ENCODE measurements around the gene SLC2A8.

Gene SLC2A8

GRCh38 chr9:127396808-127397645 is at the start of gene SLC2A8:
Gene SLC2A8 (plus strand): TSS chr9:127397169. CDS start chr9:127397231, 62 bp downstream.
- peak; percentile 99 for DNase-seq

DNA sequence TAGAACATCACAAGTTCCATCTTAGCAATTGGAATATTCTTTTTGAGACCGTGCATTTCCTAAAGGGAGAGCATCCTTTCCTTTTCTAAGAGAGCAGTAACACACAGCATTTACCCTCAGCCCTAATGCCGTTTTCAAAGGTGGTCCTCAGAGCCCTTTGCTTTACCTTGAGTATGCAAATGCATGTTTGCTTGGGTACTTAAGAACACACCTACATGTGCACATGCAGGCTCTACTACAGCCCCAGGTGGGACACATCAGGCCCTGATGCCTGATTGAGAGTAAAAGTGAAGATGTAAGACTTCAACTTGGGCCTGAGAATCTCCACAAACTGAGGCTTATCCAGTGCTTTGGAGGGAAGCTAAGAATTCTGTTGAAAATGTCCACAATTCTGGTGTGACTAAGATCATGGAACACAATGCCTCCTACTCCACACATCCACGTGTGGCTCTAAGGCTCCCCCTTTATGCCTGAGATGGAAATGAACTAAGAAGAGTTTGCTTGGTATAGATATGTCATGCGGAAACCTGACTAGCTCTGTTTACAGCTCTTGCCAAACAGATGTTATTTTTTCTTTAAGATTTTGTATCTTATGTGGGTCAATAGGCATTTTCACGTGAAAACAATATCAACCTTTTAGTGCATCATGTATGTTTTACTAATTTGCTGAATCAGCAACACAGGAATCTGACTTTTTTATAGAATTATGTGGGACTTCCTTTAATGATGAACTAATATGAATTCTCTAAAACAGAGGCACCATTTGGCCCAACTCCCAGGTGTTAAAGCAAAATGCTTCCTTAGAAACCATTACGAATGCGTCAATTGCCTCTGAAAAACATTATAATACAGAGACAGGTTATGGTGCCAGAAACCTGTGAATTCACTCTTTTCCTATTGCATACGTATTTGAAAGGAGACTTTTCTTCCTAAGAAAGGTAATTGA is 48.9 kb upstream of the SLC2A8 start:
- no peak for DNase-seq

DNA sequence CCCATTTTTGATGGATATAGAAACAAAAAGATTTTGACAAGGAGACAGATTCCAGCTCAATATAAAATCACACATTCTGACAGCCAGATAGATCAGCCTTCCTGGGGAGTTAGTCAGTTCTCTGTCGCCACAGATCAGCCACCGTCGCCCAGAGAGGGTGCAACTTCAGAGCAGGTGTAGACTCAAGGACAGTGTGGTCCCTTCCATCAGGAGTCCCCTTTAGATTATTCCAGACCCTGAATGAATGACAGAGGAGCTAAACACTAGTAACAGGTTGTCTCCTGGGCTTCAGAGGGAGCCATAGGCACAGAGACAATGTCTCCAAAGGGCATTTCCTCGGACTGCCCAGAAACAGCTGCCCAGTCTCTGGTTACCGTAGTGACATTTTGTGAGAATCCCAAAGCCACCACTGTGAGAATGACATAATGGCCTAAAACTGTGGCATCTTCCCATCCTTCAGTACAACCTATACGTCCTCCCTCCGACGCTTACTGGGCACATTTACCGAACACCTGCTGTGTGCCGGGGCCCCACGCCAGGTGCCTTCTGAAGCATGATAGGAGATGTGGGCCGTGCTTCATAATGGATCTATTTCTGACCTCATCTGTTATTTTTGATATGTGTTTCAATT is 47.4 kb upstream of the SLC2A8 start:
- DNase-seq, result peak; percentile 29

GRCh38 chr9:127351182-127352166 is 45.5 kb upstream of the SLC2A8 start:
- no peak for DNase-seq

GRCh38 chr9:127353882-127354281 is 43.1 kb upstream of the SLC2A8 start:
- no peak for DNase-seq

- no peak for DNase-seq
Measured at GRCh38 chr9:127356906-127357305, 40.1 kb upstream of the SLC2A8 start.

- DNase-seq, result no peak
Measured at GRCh38 chr9:127358023-127358535, 38.9 kb upstream of the SLC2A8 start.

GRCh38 chr9:127358770-127359169 is 38.2 kb upstream of the SLC2A8 start:
- DNase-seq, result no peak

DNA sequence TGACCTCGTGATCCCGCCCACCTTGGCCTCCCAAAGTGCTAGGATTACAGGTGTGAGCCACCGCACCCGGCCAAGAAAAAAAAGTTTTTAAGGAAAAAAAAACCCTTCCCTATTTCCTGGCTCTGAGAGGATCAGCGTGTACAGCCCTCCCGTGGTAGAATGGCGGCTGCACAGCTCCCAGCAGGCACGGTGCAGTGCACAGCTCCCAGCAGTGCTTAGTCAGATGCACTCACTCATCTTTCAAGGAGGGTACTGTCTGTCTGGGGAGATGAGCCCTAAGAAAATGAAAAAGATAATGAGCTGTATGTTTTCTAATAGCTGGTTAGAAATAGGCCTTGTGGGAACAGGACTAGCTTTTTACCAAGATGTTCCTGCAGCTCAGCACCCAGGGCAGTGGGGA is 36.7 kb upstream of the SLC2A8 start:
- DNase-seq, result no peak

DNA sequence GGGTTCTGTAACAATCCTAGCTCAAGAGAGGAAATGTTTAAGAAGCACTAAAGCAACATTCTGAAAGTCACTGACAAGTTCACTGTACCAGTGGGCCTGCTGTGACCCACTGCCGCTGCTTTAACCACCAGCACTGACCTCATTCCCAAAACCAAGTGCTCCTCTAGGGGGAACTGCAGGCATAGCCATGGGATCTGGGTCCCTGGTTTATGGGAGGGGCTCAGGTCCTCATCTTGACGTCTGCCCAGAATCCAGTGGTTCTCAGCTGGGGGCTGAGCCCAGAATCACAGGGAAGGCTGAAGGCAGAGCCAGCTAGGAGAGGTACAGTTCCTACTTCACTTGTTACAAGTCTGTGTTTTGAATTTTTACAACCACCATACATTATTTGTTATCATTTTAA is 36.1 kb upstream of the SLC2A8 start:
- no peak for DNase-seq

DNA sequence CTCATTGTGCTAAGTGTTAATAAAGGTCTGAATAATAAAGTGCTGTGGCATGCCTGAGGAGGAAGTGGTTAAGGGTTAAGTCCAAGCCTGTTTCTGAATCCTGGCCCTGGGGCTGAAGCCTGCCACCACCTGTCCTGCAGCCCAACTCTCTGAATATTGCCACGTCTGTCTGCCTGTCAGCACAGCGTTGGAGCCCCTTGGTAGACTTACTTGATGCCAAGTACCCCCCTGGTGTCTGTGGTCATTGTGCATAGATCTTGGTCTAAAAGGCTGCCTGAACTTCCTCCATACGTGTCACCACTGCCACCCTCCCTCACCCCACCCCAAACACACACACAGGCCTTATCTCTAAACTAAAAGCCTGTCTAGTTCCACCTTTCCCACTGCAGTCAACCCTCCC is 35.4 kb upstream of the SLC2A8 start:
- DNase-seq, result no peak

- no peak for DNase-seq
Measured at GRCh38 chr9:127362829-127363228, 34.1 kb upstream of the SLC2A8 start.

- no peak for DNase-seq
Measured at GRCh38 chr9:127365461-127365860, 31.5 kb upstream of the SLC2A8 start.

- DNase-seq, result no peak
Measured at GRCh38 chr9:127366594-127366993, 30.4 kb upstream of the SLC2A8 start.

DNA sequence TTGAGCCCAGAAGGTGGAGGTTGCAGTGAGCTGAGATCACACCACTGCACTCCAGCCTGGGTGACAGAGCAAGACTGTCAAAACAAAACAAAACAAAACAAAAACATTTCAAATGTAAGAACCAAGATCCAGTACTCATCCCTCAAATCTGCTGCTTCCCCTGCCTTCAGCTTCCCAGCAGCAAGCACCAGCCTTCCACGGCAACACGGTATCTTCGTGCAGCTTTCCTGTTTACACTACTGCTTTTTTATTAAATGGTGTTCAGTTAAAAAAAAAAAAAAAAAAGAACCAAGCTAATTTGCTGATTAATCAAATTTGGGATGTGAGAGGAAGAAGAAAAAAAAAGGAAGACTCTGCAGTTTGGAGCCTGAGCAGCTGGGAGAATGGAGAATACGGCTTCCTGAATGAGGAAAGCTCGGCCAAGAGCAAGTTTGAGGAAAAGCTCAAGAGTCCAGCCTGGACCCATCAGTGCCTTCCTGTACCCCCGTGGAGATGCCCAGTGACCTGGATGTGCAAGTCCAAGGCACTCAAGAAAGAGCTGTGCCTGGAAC is 28.0 kb upstream of the SLC2A8 start:
- DNase-seq, result no peak

DNA sequence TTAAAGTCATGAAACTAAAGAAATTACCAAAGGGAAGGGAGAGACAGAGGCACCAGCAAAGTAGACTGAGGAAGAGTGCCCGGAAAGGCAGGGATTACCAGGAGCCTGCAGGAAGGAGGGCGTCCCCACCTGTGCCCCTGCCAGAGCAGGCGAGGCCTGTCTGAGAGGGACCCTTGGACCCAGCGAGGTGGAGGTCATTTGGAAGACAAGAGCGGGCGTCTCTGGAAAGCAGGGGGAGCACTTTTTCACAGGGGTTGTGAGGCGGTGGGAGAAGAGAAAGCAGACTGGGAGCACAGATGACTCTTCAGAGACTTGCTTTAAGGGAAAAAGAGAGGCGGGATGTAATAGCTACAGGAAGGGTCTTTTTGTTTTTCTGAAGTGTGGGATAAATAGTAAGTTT is 27.5 kb upstream of the SLC2A8 start:
- no peak for DNase-seq

DNA sequence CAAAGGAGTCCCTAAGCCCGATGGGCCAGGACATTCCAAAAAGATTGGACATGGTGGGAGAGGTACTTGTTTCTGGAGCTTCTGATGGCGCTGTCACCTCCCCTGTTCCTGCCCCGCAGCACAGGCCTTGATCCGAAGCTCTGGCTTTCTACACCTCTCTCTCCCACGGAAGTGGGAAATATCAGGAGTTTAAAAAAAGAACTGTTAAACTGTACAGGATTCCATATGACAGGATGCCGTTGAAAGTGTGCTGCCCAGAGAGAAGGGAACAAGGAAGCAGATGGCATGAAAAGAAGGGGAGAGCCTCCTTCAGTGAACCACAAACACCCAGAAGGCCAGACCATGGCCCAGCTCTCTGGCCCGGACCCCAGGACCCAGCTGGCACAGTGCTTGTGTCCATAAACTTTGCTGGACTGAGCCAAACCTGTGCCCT is 26.8 kb upstream of the SLC2A8 start:
- DNase-seq, result no peak

- no peak for DNase-seq
Measured at GRCh38 chr9:127370672-127371648, 26.0 kb upstream of the SLC2A8 start.

GRCh38 chr9:127380479-127380878 is 16.5 kb upstream of the SLC2A8 start:
- DNase-seq, result no peak

DNA sequence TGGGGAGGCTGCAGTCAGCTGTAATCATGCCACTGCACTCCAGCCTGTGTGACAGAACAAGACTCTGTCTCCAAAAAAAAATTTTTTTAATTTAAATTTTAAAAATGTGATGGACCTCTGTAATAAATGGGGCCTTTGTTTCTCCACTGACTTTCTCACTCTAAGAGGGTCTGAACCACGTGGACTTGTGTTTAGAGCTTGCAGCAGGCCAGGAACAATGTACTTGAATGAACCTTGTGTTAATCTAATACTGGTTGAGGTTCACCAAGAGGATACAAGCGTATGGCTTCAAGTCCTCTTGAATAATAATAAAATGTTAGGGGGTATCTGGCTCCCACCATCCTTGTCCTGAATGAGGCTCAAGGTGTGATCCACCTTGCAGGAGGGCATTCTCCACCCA is 14.4 kb upstream of the SLC2A8 start:
- no peak for DNase-seq
